WTC11 (cell line): Measurements from ENCODE around the gene SKI. TPM values are rescaled to one million over a fixed set of nuclear protein-coding genes. Genes with fewer than 3 reads are reported as not detected.
A peak's percentile ranks its signal among the peaks of the same experiment; 100 is the strongest.

Experiments
- ATAC-seq: fragments of 200-7000 bp; cut with Tn5 transposase; 2 replicates; pipeline ENCODE4 v1.10.0; 2021; ENCODE audit warnings: mild to moderate bottlenecking, moderate library complexity
- CTCF ChIA-PET: fragments of 300-600 bp; sonication (Branson Sonifier 250); formaldehyde crosslinking; loops from one replicate; lab custom pipeline; 2021; ENCODE audit warnings: antibody characterized with exemption; lab: Charles Lee
- POLR2A ChIA-PET: fragments of 350-600 bp; sonication (Branson Sonifier 250); formaldehyde crosslinking; loops from one replicate; lab custom pipeline; 2021; ENCODE audit warnings: antibody characterized with exemption; lab: Charles Lee
- DNase-seq: peaks from one replicate; pipeline ENCODE4 v3.0.0; 2021; ENCODE audit warnings: low spot score
- H3K27ac Mint-ChIP-seq: 2 replicates; pipeline ENCODE4 v1.8.0; 2021; ENCODE audit warnings: mixed read lengths
- H3K27me3 Mint-ChIP-seq: 2 replicates; pipeline ENCODE4 v1.8.0; 2021; ENCODE audit warnings: low read depth, mild to moderate bottlenecking, moderate library complexity, mixed read lengths
- H3K36me3 Mint-ChIP-seq: 2 replicates; pipeline ENCODE4 v1.8.0; 2021; ENCODE audit warnings: mixed read lengths
- H3K4me1 Mint-ChIP-seq: 2 replicates; pipeline ENCODE4 v1.8.0; 2022; ENCODE audit warnings: mixed read lengths
- H3K4me3 Mint-ChIP-seq: 2 replicates; pipeline ENCODE4 v1.8.0; 2021; ENCODE audit warnings: mild to moderate bottlenecking, moderate library complexity, mixed read lengths
- H3K9me3 Mint-ChIP-seq: 2 replicates; pipeline ENCODE4 v1.8.0; 2021; ENCODE audit warnings: mixed read lengths
- ELF4 ChIP-seq: sonication (generic); formaldehyde crosslinking; IDR thresholded peaks from 2 replicates; pipeline ENCODE4 v1.8.1; 2022; ENCODE audit warnings: low read depth, mild to moderate bottlenecking, moderate library complexity, missing genetic modification reagents
- EMX1 ChIP-seq: fragments of 250-450 bp; sonication (Bioruptor Pico); IDR thresholded peaks from 2 replicates; pipeline ENCODE4 v1.8.0; 2021; ENCODE audit warnings: mild to moderate bottlenecking
- FOXJ3 ChIP-seq: sonication (generic); formaldehyde crosslinking; IDR thresholded peaks from 2 replicates; pipeline ENCODE4 v1.9.0; 2021; ENCODE audit warnings: missing genetic modification reagents, mild to moderate bottlenecking, borderline replicate concordance
- GRHL2 ChIP-seq: fragments of 250-450 bp; sonication (Bioruptor Pico); IDR thresholded peaks from 2 replicates; pipeline ENCODE4 v1.8.0; 2022; ENCODE audit warnings: mild to moderate bottlenecking, moderate library complexity; ENCODE audit not compliant: insufficient replicate concordance, severe bottlenecking
- GTF2I ChIP-seq: fragments of 250-450 bp; sonication (Bioruptor Pico); conservative IDR thresholded peaks from 2 replicates; pipeline ENCODE4 v1.4.0; 2021; ENCODE audit warnings: mild to moderate bottlenecking
- IRF2 ChIP-seq: sonication (generic); formaldehyde crosslinking; IDR thresholded peaks from 2 replicates; pipeline ENCODE4 v1.8.0; 2022; ENCODE audit warnings: low read depth, missing genetic modification reagents, borderline replicate concordance
- MXD4 ChIP-seq: fragments of 250-450 bp; sonication (Bioruptor Pico); IDR thresholded peaks from 2 replicates; pipeline ENCODE4 v1.8.0; 2021; ENCODE audit warnings: mild to moderate bottlenecking, moderate library complexity, borderline replicate concordance
- MYBL2 ChIP-seq: sonication (generic); formaldehyde crosslinking; IDR thresholded peaks from 2 replicates; pipeline ENCODE4 v1.8.1; 2023; ENCODE audit warnings: mild to moderate bottlenecking, moderate library complexity, missing genetic modification reagents
- NR2C2 ChIP-seq: sonication (generic); formaldehyde crosslinking; IDR thresholded peaks from 2 replicates; pipeline ENCODE4 v1.8.0; 2022; ENCODE audit warnings: mild to moderate bottlenecking, missing genetic modification reagents
- RORB ChIP-seq: fragments of 250-450 bp; sonication (Bioruptor Pico); IDR thresholded peaks from 2 replicates; pipeline ENCODE4 v1.9.0; 2021; ENCODE audit warnings: mild to moderate bottlenecking
- TEAD1 ChIP-seq: sonication (generic); formaldehyde crosslinking; IDR thresholded peaks from 2 replicates; pipeline ENCODE4 v1.8.0; 2022; ENCODE audit warnings: mild to moderate bottlenecking, missing genetic modification reagents
- ZBTB21 ChIP-seq: sonication (generic); formaldehyde crosslinking; IDR thresholded peaks from 2 replicates; pipeline ENCODE4 v1.8.1; 2023; ENCODE audit warnings: mild to moderate bottlenecking, missing genetic modification reagents, borderline replicate concordance
- ZNF121 ChIP-seq: sonication (generic); formaldehyde crosslinking; IDR thresholded peaks from 2 replicates; pipeline ENCODE4 v1.8.0; 2023; ENCODE audit warnings: missing genetic modification reagents
- ZNF263 ChIP-seq: sonication (generic); formaldehyde crosslinking; IDR thresholded peaks from 2 replicates; pipeline ENCODE4 v1.8.1; 2022; ENCODE audit warnings: low read depth, mild to moderate bottlenecking, moderate library complexity, missing genetic modification reagents
- ZNF396 ChIP-seq: fragments of 250-450 bp; sonication (Bioruptor Pico); IDR thresholded peaks from 2 replicates; pipeline ENCODE4 v1.8.0; 2021; ENCODE audit warnings: mild to moderate bottlenecking, moderate library complexity, borderline replicate concordance
- ZNF416 ChIP-seq: fragments of 250-450 bp; sonication (Bioruptor Pico); IDR thresholded peaks from 2 replicates; pipeline ENCODE4 v1.9.0; 2021; ENCODE audit warnings: mild to moderate bottlenecking, inconsistent platforms
- total RNA-seq: library from RNA; stranded (reverse); gene quantifications from 3 replicates; pipeline ENCODE4 v1.2.3, GENCODE V29; 2021
- TF ChIP-seq, protein P1 (sequence below): sonication (generic); formaldehyde crosslinking; IDR thresholded peaks from 2 replicates; pipeline ENCODE4 v1.8.1; 2022; ENCODE audit warnings: mild to moderate bottlenecking, missing genetic modification reagents, moderate library complexity, borderline replicate concordance
- TF ChIP-seq, protein P2 (sequence below): sonication (generic); formaldehyde crosslinking; IDR thresholded peaks from 2 replicates; pipeline ENCODE4 v1.8.1; 2023; ENCODE audit warnings: mild to moderate bottlenecking, missing genetic modification reagents, borderline replicate concordance
- TF ChIP-seq, protein P3 (sequence below): sonication (generic); formaldehyde crosslinking; IDR thresholded peaks from 2 replicates; pipeline ENCODE4 v1.8.1; 2022; ENCODE audit warnings: low read depth, missing genetic modification reagents, borderline replicate concordance
- TF ChIP-seq, protein P4 (sequence below): sonication (generic); formaldehyde crosslinking; IDR thresholded peaks from 2 replicates; pipeline ENCODE4 v1.8.1; 2023; ENCODE audit warnings: mild to moderate bottlenecking, missing genetic modification reagents
- TF ChIP-seq, protein P5 (sequence below): fragments of 250-450 bp; sonication (Bioruptor Pico); IDR thresholded peaks from 2 replicates; pipeline ENCODE4 v1.9.0; 2021; ENCODE audit warnings: moderate library complexity, mild to moderate bottlenecking, inconsistent platforms, borderline replicate concordance
- TF ChIP-seq, protein P6 (sequence below): fragments of 250-450 bp; sonication (Bioruptor Pico); IDR thresholded peaks from 2 replicates; pipeline ENCODE4 v1.9.0; 2021; ENCODE audit warnings: mild to moderate bottlenecking
- TF ChIP-seq, protein P7 (sequence below): sonication (generic); formaldehyde crosslinking; IDR thresholded peaks from 2 replicates; pipeline ENCODE4 v1.8.1; 2023; ENCODE audit warnings: mild to moderate bottlenecking, missing genetic modification reagents, moderate library complexity
- TF ChIP-seq, protein P8 (sequence below): sonication (generic); formaldehyde crosslinking; IDR thresholded peaks from 2 replicates; pipeline ENCODE4 v1.8.0; 2022; ENCODE audit warnings: mild to moderate bottlenecking, missing genetic modification reagents
- TF ChIP-seq, protein P9 (sequence below): sonication (generic); formaldehyde crosslinking; IDR thresholded peaks from 2 replicates; pipeline ENCODE4 v1.8.1; 2023; ENCODE audit warnings: mild to moderate bottlenecking, missing genetic modification reagents, moderate library complexity

Gene SKI
- total RNA-seq, 1 experiment from 2014 or later, result 88.6 TPM

DNA sequence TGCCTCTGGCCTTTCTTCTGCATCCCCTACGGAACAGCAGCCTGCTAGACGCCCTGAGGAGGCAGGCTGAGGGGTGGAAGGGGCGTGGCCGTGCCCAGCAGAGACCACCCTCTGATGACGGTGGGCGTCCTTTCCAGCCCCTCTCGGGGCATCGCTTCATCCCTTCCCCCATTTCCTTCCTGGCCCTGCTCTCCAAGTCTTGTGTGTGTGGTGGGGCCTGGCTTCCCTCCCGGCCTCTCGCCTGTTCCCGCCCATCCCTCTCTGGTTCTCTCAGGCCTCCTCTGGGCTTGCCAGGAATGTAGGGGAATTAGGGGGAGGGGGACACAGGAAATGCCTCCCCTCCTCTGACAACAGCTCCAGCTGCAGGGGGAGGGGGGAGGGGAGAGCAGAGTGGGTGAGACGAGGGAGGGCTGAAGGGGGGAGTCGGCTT is 51.1 kb downstream of the SKI start (continued):
- TF ChIP-seq, protein P1, sequence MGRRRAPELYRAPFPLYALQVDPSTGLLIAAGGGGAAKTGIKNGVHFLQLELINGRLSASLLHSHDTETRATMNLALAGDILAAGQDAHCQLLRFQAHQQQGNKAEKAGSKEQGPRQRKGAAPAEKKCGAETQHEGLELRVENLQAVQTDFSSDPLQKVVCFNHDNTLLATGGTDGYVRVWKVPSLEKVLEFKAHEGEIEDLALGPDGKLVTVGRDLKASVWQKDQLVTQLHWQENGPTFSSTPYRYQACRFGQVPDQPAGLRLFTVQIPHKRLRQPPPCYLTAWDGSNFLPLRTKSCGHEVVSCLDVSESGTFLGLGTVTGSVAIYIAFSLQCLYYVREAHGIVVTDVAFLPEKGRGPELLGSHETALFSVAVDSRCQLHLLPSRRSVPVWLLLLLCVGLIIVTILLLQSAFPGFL (CRISPR knock-in tag), result no peak
- no peak for TF ChIP-seq ZNF396 (CRISPR knock-in tag)
- peak; percentile 97; the same call in 1 of the 2 replicates for TF ChIP-seq TEAD1
- TF ChIP-seq, protein P2, sequence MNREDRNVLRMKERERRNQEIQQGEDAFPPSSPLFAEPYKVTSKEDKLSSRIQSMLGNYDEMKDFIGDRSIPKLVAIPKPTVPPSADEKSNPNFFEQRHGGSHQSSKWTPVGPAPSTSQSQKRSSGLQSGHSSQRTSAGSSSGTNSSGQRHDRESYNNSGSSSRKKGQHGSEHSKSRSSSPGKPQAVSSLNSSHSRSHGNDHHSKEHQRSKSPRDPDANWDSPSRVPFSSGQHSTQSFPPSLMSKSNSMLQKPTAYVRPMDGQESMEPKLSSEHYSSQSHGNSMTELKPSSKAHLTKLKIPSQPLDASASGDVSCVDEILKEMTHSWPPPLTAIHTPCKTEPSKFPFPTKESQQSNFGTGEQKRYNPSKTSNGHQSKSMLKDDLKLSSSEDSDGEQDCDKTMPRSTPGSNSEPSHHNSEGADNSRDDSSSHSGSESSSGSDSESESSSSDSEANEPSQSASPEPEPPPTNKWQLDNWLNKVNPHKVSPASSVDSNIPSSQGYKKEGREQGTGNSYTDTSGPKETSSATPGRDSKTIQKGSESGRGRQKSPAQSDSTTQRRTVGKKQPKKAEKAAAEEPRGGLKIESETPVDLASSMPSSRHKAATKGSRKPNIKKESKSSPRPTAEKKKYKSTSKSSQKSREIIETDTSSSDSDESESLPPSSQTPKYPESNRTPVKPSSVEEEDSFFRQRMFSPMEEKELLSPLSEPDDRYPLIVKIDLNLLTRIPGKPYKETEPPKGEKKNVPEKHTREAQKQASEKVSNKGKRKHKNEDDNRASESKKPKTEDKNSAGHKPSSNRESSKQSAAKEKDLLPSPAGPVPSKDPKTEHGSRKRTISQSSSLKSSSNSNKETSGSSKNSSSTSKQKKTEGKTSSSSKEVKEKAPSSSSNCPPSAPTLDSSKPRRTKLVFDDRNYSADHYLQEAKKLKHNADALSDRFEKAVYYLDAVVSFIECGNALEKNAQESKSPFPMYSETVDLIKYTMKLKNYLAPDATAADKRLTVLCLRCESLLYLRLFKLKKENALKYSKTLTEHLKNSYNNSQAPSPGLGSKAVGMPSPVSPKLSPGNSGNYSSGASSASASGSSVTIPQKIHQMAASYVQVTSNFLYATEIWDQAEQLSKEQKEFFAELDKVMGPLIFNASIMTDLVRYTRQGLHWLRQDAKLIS (CRISPR knock-in tag), result peak; percentile 32; the same call in 1 of the 2 replicates
- no peak for TF ChIP-seq ELF4
- TF ChIP-seq, protein P3, sequence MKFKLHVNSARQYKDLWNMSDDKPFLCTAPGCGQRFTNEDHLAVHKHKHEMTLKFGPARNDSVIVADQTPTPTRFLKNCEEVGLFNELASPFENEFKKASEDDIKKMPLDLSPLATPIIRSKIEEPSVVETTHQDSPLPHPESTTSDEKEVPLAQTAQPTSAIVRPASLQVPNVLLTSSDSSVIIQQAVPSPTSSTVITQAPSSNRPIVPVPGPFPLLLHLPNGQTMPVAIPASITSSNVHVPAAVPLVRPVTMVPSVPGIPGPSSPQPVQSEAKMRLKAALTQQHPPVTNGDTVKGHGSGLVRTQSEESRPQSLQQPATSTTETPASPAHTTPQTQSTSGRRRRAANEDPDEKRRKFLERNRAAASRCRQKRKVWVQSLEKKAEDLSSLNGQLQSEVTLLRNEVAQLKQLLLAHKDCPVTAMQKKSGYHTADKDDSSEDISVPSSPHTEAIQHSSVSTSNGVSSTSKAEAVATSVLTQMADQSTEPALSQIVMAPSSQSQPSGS (CRISPR knock-in tag), result no peak
- TF ChIP-seq FOXJ3 (CRISPR knock-in tag), result no peak
- TF ChIP-seq, protein P4, sequence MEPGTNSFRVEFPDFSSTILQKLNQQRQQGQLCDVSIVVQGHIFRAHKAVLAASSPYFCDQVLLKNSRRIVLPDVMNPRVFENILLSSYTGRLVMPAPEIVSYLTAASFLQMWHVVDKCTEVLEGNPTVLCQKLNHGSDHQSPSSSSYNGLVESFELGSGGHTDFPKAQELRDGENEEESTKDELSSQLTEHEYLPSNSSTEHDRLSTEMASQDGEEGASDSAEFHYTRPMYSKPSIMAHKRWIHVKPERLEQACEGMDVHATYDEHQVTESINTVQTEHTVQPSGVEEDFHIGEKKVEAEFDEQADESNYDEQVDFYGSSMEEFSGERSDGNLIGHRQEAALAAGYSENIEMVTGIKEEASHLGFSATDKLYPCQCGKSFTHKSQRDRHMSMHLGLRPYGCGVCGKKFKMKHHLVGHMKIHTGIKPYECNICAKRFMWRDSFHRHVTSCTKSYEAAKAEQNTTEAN (CRISPR knock-in tag), result peak; percentile 24; the same call in 1 of the 2 replicates
- TF ChIP-seq ZNF263 (CRISPR knock-in tag), result no peak
- no peak for TF ChIP-seq RORB (CRISPR knock-in tag)
- no peak for TF ChIP-seq GRHL2 (CRISPR knock-in tag)
- no peak for TF ChIP-seq GTF2I (CRISPR knock-in tag)
- no peak for TF ChIP-seq EMX1
- TF ChIP-seq, protein P5, sequence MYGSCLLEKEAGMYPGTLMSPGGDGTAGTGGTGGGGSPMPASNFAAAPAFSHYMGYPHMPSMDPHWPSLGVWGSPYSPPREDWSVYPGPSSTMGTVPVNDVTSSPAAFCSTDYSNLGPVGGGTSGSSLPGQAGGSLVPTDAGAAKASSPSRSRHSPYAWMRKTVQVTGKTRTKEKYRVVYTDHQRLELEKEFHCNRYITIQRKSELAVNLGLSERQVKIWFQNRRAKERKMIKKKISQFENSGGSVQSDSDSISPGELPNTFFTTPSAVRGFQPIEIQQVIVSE, result no peak

DNA sequence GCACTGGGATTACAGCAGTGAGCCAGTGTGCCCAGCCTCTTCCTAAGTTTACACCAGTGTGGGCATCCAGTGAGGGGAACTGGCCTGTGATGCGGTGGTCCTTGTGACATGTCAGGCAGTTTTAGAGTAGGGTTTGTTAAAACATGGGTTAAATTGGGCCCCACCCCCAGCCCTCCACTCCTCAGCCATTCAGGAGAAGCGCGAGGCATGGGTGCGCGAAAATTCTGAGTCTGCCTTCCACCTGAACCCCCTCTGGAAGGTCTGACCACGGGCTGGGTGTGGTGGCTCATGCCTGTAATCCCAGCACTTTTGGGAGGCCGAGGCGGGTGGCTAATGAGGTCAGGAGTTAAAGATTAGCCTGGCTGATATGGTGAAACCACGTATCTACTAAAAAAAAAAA is 51.7 kb downstream of the SKI start:
- peaks cover 7% of the 10 kb centered on the region for H3K36me3 Mint-ChIP-seq
- DNase-seq, result no peak
- ChIA-PET CTCF (interaction anchor here (0.7 to 1.5 kb wide), 5 partner anchors 24 to 102 kb away, joined by 3 to 5 read pairs (median 4); no protein-coding TSS in a partner anchor), POLR2A (no interaction called here)
- no peak for ATAC-seq
- peak overlapping the region; percentile 8; the same call in 1 of the 2 replicates for H3K4me3 Mint-ChIP-seq
- no peaks in the 10 kb centered on the region for H3K9me3 Mint-ChIP-seq
- no peaks in the 10 kb centered on the region for H3K27me3 Mint-ChIP-seq
- H3K27ac Mint-ChIP-seq, result peak overlapping the region; percentile 97
- H3K4me1 Mint-ChIP-seq, result peaks cover 50% of the 10 kb centered on the region
- TF ChIP-seq NR2C2 (CRISPR knock-in tag), result no peak
- TF ChIP-seq, protein P6, sequence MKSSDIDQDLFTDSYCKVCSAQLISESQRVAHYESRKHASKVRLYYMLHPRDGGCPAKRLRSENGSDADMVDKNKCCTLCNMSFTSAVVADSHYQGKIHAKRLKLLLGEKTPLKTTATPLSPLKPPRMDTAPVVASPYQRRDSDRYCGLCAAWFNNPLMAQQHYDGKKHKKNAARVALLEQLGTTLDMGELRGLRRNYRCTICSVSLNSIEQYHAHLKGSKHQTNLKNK (CRISPR knock-in tag), result no peak
- TF ChIP-seq, protein P7, sequence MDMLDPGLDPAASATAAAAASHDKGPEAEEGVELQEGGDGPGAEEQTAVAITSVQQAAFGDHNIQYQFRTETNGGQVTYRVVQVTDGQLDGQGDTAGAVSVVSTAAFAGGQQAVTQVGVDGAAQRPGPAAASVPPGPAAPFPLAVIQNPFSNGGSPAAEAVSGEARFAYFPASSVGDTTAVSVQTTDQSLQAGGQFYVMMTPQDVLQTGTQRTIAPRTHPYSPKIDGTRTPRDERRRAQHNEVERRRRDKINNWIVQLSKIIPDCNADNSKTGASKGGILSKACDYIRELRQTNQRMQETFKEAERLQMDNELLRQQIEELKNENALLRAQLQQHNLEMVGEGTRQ (CRISPR knock-in tag), result no peak
- TF ChIP-seq, protein P3 (CRISPR knock-in tag), result no peak
- no peak for TF ChIP-seq ZBTB21 (CRISPR knock-in tag)
- TF ChIP-seq MYBL2 (CRISPR knock-in tag), result no peak
- TF ChIP-seq IRF2, result no peak
- TF ChIP-seq, protein P8, sequence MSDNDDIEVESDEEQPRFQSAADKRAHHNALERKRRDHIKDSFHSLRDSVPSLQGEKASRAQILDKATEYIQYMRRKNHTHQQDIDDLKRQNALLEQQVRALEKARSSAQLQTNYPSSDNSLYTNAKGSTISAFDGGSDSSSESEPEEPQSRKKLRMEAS (CRISPR knock-in tag), result no peak
- TF ChIP-seq MXD4 (CRISPR knock-in tag), result no peak
- TF ChIP-seq ZNF121 (CRISPR knock-in tag), result no peak
- TF ChIP-seq ZNF416, result no peak
- TF ChIP-seq, protein P9, sequence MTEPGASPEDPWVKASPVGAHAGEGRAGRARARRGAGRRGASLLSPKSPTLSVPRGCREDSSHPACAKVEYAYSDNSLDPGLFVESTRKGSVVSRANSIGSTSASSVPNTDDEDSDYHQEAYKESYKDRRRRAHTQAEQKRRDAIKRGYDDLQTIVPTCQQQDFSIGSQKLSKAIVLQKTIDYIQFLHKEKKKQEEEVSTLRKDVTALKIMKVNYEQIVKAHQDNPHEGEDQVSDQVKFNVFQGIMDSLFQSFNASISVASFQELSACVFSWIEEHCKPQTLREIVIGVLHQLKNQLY (CRISPR knock-in tag), result no peak
